Measurements from ENCODE around the gene DLX2.

Gene DLX2

DNA sequence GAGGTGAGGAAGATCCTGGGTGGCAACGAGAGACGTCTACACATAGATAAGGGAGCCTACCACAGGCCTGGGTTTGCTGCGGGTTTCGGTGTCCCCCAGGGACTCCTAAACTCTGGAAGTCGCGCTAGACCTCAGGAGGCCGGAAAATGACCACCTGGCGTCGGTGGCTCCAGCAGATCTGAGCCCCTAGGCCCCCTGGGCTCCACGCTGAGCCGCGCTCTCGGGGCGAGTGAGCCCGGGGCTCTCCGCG lies 18.4 kb downstream of the DLX2 start:
- H3K27ac ChIP-seq, result peak overlapping the region; percentile 95
- ChIA-PET POLR2A (ENCODE audit: low non-redundant PET) (interaction anchor here (1.7 kb wide), 1 partner anchor 12 kb away, joined by 6 read pairs; no protein-coding TSS in a partner anchor), CTCF (no interaction called here)
- TF ChIP-seq CTCF (conservative IDR thresholded peaks at IDR 0.05; ENCODE audit: low read depth), result no peak
- no peak for DNase-seq (ENCODE audit: low spot score)

- ChIA-PET POLR2A (ENCODE audit: low non-redundant PET) (interaction anchor here (1.7 kb wide), 1 partner anchor 13 kb away, joined by 6 read pairs; no protein-coding TSS in a partner anchor), CTCF (interaction anchor here (0.7 kb wide), 1 partner anchor 160 kb away, joined by 3 read pairs; no protein-coding TSS in a partner anchor)
- peak overlapping the region; percentile 95 for H3K27ac ChIP-seq
- DNase-seq (ENCODE audit: low spot score), result no peak
- no peak for TF ChIP-seq CTCF (conservative IDR thresholded peaks at IDR 0.05; ENCODE audit: low read depth)
These were observed 18.9 kb downstream of the DLX2 start for GRCh38 chr2:172083628-172084394.

DNA sequence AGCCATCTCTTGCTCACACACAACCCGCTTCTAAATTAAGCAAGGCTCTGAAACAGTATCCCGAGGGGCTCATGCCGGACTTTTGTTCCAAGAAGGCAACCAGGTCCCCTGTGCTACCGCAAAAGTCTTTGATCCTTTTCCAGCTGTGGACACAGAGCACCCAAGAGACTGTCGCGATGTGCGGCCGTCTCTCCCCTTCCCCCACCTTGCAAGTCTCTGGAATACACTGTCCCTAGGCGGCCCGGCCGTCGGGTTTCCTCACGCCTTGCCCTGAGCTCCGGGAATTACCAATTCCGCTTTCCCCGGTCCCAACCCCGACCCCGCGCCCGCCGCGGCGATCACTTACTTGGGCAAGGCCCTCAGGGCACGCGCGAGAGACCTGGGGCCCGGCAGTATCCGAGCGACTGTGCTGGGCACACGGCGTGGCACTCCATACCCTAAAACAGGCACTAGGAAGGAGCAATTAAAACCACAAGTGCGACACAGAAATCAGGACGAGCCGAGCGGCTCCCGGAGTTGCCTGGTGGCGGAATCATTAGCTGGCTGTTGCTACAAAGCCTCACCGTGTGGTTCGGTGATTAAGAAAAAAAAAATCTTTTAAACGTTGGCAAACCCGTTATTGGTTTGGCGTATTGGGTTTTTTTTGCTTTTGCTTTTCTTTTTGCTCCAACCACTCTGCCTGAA lies 19.6 kb downstream of the DLX2 start:
- TF ChIP-seq CTCF (conservative IDR thresholded peaks at IDR 0.05; ENCODE audit: low read depth), result no peak
- CTCF ChIA-PET, result interaction anchor here (0.7 kb wide), 1 partner anchor 159 kb away, joined by 3 read pairs; no protein-coding TSS in a partner anchor
- DNase-seq (ENCODE audit: low spot score), result no peak
- POLR2A ChIA-PET (ENCODE audit: low non-redundant PET), result no interaction called here
- no peak overlapping the region for H3K27ac ChIP-seq

GRCh38 chr2:172082105-172082943 lies 20.4 kb downstream of the DLX2 start:
- CTCF ChIA-PET, result no interaction called here
- no peak for DNase-seq (ENCODE audit: low spot score)
- no peak for TF ChIP-seq CTCF (conservative IDR thresholded peaks at IDR 0.05; ENCODE audit: low read depth)
- H3K27ac ChIP-seq, result no peak overlapping the region
- POLR2A ChIA-PET (ENCODE audit: low non-redundant PET), result no interaction called here

DNA sequence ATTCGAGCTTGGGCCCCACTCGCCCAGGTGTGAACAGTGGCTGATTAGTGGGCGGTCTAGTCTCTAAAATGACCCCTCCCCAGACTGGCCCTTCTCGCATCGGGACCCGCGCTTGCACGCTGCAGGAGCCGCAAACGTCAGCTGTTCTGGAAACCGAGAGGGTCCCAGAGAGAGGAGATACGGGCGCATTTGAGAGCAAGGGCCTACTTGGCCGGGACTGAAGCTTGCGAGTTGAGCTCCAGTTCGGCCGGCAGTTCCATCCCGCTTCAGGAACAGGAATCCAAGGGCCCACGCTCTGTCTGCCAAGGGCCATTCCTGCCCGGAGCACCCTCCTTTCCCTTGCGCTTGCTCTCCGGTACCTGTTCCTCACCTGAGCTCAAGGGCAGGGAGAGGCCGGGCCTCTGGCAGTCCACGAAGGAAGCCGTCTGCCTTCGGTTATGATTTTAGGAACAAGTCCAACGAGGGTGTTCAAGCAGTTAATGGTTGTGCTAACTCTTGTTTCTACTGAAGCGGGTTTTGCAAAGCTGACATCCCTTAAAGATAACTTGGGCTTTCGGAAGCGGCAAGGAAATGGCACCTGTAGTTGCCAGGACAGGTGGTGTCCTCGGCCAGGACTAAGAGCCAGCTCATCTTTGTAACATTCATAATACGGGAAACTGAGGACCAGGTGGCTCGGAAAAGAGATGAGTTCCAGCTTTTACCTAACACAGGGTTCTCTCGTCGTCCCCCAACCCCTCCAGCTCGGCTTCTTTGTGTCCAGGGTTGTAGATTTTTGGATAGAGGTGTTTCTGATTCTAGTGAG lies 21.3 kb downstream of the DLX2 start:
- no peak for DNase-seq (ENCODE audit: low spot score)
- CTCF ChIA-PET, result no interaction called here

More for the DNA sequence above, 21.3 kb downstream of the DLX2 start:
- H3K27ac ChIP-seq, result no peak overlapping the region
- POLR2A ChIA-PET (ENCODE audit: low non-redundant PET), result no interaction called here
- no peak for TF ChIP-seq CTCF (conservative IDR thresholded peaks at IDR 0.05; ENCODE audit: low read depth)

Data from RWPE1 (cell line).